ENCODE data around the gene IQCH.

Gene IQCH

DNA sequence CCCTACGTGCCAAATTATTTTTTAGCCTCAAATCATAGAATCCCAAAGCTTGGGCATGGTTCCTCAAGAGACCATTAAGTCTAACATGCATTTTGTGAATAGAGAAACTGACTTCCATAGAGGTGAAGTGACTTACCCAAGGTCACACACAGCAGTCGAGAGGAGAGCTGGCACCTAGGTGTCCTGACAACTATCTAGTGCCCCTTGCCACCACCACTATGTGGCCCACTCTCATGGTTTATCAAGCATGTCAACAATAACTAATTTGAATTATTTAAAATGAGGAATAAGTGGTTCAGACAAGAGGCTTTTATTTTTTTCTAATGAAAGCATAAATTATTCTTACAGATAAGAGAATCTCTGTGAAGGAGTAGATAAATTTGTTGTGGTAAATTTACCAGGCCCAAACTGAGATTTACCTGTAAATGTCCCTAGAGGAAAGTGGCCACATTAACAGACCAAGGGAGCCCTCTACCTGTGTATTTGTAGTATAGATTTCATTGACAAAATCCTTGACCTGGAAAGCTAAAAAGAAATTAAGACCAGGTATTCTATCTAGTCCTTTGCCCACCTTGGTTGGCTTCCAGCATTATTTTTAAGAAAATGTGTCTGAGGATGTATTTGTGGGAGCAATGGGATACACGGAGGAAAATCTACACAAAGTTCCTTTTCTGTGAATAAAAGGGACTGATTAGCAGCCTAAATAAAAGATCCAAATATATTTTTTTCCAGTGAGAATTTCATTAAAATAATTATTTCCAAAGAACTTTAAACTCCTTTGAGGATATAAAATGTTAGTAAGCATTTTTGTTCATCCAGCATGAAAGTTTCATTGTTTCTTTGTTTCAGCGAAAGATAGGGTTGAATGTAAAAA is 49.1 kb downstream of the IQCH start:
- DNase-seq, result no peak

DNA sequence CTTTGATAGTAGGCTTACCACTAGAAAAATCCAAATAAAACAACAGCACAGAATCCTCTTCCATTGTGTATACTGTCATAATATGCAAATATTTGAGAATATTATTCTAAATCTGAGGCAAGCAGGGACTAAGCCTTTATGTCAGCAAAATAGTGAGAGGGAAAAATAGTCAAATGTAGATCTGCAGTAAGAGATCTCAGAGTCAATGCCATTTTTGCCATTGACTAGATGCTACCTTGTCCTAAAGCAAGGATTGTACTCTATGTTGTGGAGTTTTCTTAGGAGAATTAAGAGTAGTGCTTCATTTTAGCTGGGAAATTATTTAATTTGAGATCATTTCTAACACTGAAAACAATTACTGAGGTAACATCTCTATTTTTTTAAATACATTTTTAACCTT is 50.2 kb downstream of the IQCH start:
- DNase-seq, result no peak

DNA sequence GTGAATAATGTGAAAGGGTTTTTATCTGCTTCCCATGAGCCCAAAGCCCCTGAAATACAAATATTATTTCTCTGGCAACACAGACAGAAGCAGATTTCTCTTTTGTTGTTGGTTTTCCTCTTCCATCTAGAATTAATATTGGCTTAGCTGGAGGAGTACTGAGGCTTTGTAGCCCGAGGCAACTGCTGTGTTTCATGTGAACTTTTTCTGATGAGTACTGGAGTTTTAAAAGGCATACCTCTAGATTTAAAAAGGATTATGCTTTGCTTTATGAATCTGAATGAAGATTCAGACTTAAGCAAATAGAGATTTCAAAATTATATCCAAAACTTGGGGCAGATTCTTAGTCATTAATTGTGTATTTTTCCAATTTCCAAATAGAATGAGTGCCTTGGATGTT is 50.9 kb downstream of the IQCH start:
- DNase-seq, result no peak

DNA sequence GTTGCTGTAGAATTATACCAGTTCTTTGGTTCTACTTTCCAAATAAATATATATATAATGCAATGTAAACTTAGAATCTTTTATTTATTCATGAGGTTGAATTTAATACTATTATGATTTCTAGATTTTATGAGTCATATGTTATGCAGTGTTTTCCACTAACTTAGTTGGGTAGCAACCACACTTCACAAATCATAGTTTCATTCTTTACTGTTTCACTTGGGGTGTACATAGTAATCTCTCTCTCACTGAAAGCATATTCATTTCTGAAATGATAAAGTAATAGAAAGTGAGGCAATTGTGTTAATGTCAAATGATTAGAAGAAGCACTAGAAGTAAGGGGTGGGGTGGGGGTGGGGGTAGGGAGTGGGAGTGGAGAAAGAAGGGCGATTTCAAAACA is 52.6 kb downstream of the IQCH start:
- no peak for DNase-seq

DNA sequence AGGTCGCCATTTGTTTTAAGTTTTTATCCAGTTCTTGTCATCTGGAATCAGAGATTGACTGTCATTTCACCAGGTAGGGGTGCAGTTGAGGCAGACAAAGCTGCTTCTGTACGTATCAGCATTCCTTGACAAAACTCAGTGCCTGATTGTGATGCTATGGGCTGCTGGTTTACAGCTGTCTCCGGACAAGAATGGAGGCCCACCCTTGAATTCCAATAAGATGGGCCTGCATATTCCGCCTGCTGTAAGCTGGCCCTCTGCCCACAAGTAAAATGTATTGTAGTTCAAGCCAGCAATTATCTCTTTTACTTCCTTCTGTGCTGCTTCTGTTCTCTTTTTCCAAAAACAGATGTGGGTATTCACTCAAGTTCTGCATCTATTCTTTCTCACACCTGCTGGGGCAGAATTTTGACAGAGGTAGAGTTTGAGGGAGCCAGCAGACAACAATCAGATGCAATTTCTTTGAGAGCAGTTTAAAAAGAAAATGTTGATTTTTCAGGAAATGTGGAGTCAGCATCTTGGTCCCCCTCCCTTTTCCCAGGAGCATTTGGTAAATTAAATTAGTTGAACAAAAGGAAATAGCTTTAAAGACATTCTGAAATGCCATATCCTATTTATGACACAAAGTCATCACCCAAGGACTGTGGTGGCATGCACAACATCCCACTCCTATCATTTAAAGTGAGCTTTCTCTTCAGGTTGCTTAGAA is 53.5 kb downstream of the IQCH start:
- DNase-seq, result no peak

DNA sequence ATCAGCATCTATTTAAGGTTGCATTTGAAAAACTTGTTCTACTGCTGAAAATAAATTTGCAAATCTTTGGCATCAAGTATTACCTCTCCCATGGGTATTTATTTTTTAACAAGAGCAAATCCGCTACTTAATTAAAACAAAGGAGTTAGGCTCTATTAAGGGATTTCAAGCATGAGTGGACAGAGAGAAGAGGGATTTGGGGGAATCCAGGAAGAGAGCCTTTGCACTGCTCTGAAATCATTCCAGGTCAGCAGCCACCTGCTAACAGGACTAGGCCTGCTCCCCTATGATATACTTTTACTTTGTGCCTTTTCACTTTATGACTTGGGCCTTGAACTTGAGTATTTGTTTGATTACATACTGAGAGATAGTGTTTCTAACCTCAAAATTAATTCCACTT is 57.1 kb downstream of the IQCH start:
- no peak for DNase-seq

DNA sequence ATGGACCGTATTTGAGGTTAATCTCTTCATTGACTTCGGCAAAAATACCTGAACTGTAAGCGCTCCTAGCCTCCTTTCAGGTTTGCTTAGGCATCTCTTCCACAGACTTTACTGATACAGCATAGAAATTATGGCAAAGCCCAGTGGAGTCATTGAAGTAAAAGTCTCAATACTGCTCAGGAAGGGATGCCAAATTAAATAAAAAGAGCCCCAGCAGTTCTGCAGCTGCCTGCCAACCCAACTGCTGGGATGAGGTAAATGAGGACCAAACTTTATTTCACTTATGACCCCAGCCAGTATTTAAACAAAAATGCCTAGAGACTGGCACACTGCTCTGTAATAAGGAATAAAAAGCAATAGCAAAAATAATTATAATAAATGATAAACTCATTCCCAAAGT is 65.4 kb downstream of the IQCH start:
- DNase-seq, result no peak

DNA sequence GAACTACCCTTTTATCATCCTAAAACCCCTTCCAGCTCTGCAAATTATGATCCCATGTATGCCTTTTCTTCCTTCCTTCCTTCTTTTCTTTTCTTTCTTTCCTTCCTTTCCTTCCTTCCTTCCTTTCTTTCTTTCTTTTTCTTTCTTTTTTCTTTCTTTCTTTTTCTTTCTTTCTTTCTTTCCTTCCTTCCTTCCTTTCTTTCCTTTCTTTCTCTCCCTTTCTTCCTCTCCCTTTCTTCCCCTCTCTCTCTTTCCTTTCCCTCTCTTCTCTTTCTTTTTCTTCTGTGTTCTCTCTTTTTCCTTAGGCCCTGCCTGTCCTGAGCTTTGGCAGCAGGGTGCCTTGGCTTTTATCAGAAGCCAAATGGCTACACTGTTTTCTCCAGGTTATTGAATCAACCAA is 66.8 kb downstream of the IQCH start:
- no peak for DNase-seq

DNA sequence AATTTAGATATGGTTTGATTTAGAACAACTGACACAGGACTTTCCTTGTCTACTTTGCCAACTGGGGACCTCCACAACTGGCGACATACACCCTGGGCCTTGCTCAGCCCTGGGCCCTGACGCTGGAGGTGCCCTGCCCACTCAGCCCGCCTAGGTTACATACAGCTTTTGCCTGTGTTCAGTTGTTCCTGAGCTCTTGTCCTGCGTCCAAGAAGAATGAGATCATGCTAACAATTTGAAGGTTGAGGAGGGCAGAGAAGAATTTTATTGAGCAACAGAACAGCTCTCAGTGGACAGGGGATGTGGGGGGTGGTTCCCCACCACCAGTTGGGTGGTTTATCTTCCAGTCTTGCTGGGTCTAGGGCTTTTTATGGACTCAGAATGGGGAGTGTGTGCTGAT is 67.9 kb downstream of the IQCH start:
- DNase-seq, result no peak

DNA sequence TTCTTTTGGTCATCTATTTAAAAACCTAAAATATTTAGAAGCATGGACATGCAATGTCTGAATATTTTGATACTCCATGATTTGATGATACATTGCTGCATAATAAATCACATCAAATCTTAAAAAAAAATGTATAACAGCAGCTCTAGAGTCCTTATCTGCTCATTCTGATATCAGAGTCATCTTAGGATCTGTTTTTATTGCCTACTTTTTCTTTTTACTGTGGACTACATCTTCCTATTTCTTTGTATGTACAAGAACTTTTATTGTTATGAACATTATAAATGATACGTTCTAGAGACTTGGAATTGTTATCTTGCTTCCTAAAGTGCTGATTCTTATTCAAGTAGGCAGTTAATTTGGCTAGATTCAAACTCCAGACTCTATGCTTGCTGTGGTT is 72.7 kb downstream of the IQCH start:
- DNase-seq, result no peak

DNA sequence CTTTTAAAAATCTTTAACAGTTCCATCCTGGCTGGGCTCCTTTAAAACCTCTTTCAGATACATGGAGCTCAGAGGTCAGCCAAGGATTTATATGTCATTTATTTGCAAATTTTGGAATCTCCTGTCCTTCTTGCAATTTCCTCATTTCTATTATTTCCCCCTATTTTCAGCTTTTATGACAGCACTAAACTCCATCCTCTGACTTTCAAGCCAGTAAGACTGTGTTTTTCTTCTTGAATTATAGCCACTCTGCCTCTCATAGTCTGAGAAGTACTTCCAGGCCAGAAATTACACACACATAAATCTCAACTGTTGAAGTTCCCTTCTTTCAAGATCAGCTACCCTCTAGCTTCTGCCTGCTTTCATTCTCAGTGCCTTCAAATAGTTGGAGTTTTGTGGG is 73.2 kb downstream of the IQCH start:
- no peak for DNase-seq

DNA sequence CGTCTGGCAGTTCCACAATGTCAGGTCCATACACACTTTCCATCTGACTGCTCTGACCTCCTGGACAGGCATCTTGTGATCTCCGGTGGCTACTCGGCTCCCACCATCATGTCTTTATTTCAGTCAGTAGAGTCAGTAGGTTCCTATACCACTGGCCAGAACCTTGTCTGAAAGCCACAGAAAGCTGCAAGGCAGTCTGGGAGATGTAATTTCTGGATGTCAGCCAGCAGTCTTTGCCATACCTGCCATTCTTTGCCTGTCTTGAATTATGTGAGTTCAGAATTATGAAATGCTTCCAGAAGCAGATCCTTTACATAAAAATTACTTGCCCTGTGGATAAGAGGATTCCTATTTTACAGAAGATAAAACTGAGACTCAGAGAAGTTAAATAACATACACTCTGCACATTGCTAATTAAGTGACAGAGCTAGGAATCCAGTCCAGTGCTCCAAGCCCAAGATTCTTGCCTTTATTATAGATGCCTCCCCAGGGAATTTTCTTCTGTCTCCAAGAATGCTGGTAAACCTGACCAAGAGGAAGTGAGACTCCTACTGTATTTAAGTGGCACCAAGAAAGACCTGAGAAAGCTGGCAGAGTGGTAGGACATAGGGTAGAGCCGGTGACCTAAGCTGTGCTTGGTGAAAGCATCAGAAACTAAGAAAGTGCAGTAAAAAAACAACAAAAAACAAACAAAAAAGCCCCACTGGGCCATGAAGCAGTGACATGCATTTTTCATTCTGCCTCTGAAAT is 75.6 kb downstream of the IQCH start:
- no peak for DNase-seq

DNA sequence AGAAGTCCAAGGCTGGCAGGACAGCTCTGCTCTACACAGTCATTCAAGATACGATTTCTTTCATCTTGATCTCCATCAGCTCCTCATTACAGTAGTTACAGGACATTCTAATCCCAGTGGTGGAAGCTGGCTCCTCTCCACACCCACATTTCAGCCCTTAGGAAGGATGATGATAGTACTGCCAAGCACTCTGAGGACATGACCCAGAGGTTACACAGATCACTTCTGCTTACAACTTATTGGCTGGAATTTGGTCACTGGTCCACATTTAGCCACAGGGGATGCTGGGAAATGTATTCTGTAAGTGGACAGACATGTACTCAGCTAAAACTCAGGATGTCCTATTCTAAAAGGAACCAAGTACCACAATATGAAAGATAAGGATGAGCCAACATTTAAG is 77.1 kb downstream of the IQCH start:
- DNase-seq, result no peak

DNA sequence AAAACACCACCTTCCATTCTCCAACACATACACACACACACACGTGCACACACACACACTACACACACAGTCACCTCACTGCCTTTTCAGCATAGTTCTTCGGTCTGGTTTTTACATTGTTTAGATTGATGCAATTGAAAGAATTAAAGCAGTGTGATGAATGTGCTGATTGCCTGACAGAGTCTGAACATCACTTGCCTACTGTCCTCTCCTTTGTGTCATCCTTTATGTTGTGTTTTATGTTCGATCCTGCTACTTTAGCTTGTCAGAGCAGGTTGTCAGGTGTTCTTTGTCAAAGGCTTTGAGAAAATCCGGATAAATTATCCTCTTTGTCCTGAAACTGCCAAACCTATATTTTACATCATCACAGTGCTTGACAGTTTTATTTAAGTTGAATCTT is 80.4 kb downstream of the IQCH start:
- DNase-seq, result no peak

DNA sequence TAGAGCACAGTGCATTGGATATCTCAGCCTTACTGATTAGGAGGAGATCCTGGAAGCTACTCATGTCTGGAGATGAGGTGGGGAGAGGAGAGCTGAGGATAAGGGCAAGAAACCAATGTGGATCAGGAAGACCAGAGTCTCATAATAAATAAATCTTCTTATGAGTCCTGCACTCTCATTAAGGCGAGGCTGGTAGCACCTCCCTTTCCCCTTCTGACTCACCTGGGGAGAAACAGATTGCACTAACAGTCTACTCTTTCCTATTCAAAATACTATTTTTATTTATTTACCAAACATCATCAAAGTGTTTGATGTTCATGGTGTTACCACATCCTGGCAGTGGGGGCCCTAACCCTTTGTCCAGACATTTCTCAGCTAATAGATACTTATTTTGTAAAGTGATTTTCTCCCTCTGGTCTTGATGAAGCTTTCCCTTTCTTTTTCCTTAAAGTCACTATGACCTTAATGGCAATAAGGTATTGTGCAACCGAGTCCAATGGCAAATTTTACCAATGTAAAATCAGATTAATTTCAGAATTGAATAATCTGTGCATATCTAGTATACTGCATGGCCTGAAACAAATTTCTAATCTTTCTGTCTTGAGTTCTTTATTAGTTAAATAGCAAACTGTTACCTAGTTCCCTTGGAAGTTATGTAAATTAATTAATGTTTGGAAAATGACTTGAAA is 81.1 kb downstream of the IQCH start:
- DNase-seq, result no peak

DNA sequence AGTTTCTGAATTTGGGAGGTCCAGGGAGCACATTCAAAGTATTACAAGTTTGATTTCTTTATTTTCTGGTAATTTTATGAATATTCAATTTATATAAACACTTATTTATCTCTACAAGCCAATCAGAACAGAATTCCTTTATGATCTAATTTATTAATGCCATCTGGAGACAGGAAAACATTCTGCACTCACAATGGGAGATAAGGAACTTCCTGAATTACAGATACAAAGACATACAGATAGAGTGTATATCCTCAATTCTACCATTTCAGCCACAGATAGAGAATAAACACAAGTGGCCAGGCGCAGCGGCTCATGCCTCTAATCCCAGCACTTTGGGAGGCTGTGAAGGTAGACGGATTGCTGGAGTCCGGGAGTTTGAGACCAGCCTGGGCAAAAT is 86.0 kb downstream of the IQCH start:
- DNase-seq, result no peak

DNA sequence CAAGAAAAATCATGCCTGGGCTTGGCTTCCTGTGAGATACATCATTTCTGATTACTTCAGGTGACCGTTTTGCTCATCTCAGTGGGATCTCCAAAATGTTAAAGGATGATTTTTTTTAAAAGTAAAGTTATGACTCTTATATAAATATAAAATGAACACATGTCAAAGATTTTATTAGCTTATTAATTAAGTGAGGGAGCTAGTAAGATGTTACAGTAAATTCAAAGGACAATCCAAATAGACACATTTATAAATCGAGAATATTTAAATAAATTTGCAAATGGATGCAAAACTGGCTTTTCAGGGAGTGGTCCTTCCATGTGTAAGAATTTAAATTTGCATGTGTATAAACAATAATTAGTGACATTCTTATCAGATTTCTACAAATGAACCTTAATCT is 87.0 kb downstream of the IQCH start:
- DNase-seq, result no peak

DNA sequence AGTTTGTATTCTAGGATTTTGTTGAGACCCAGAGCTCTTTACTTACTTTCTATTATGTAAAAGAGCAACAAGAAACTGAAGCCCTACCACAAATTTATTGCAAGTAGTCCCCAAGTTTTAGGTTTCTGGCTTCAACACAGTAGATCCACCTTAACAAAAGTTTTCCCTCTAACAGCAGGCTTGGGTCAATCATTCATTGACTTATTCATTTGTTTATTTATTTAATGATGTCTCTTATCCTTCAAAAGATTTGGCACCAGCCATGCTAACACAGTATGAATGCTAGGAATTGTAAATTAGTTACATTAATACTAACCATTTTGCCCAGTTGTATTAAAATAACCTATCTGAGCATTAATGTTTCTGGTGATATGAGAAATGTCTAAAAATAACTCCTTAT is 88.6 kb downstream of the IQCH start:
- DNase-seq, result no peak

DNA sequence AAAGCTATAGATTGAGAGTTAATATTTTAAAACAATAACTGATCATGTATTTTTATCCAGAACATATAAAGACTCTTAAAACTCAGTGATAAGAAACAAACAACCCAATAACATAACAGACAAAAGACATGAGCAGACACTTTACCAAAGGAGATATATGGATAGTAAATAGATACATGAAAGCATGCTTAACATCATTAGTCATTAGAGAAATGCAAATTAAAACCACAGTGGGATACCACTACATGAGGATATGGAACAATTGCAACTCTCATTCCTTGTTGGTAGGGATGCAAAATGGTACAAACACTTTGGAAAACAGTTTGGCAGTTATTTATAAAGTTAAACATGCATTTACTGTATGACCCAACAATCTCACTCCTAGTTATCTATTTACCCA is 95.0 kb downstream of the IQCH start:
- DNase-seq, result no peak

DNA sequence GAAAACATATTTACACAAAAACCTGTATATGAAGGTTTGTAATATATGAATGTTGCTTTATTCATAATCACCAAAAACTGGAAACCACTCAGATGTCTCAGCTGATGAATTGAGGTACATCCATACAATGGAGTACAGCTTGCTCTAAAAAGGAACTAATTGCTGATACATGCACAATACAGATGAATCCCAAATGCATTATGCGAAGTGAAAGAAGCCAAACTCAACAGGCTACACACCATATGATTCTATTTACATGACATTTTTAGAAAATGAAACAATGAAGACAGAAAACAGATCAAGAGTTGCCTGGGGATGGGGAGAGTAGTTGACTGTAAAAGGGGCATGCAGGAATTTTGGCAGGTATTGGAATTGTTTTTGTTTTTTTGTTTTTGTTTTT is 95.5 kb downstream of the IQCH start:
- DNase-seq, result no peak

DNA sequence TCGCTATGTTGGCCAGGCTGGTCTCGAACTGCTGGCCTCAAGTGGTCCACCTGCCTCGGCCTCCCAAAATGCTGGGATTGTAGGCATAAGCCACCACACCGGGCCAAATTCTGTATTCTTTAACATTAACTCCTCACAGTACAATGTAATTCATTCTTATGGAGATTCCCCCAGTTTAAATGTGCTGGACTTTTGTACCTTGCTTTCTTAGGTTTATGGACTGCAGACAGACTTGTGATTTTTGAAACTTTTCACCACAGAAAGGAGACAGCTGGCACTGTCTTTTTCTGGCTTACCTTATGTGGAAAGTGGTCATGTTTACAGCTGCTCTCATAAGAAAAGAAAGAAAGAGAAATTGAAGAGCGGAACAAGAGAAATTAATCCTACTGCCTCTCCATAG is 103.8 kb downstream of the IQCH start:
- no peak for DNase-seq

DNA sequence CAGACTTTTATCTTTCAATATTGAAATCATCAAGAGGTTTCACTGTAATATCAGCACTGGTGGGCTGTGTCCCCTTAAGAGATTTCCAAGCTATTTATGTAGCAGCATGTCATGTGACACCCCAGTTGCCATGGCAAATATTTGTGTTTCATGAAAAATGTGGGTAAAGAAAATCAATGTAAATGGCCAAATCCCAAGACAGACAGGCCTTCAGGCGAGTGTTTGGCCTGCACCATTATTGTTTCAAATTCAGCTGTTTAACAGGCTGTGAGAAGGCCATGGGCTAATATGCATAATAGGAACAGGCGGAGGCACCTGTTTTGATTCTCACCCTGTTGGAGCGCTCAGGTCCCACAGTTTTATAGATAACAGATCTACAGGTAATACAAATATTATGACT is 104.2 kb downstream of the IQCH start:
- no peak for DNase-seq

DNA sequence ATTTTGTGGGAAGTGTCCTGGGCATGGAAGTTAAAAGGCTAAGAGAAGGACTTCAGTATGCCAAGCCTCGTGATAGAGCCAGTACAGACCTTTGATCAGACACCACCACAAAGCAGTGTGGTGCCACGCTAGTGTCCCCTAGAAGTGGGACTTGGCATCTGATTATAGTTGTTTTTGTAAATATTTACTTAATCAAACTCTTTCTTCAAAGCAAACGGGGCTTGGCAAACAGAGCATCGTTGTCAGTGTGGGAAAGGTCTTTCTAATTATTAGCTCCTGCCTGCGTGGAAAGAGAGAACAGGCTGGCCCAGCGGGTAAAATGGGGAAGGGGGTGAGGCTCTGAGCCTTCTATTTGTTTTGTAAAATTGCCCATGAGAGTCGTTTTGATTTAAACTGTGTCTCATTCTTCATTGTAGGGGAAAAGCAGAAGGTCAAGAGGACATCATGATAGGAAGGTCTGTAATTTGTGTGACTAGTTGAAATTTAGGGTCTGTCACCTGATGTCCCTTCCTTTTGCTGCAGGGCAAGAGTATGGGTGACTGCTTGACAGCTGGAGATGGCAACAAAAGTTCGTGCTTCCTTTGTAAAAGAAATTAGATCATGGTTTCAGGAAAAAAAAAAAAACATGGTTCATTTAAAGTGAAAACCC is 105.0 kb downstream of the IQCH start:
- DNase-seq, result no peak

Data from stimulated activated CD4-positive, alpha-beta T cell treated with anti-CD3 and anti-CD28 coated beads, Interleukin-2, amount 100 ng/mL, for 48 hours (primary cell).